GM12878 (cell line): ENCODE results near the gene POU2F3. TPM values are rescaled to one million over a fixed set of nuclear protein-coding genes. Genes with fewer than 3 reads are reported as not detected.

Experiments used
- ATAC-seq: fragments of 200-7000 bp; cut with Tn5 transposase; 3 replicates; pipeline ENCODE4 v1.9.1; 2020; ENCODE audit warnings: mild to moderate bottlenecking, moderate library complexity
- BruUV-seq: library from RNA; stranded (reverse); fragments of 400-500 nt; replicated peaks from 2 replicates; lab custom pipeline; 2021; lab: Mats Ljungman, UMichigan
- CTCF ChIA-PET: fragments of 300-600 bp; sonication (Branson Sonifier 250); formaldehyde crosslinking; extraction: SDS; loops from one replicate; lab custom pipeline; 2021; ENCODE audit warnings: inconsistent platforms; lab: Yijun Ruan, JAX
- POLR2A ChIA-PET: fragments of 350-600 bp; formaldehyde crosslinking; extraction: SDS; loops from one replicate; lab custom pipeline; 2021; ENCODE audit warnings: inconsistent platforms; lab: Charles Lee
- RAD21 ChIA-PET: fragments of 300-600 bp; sonication (Branson Sonifier 250); formaldehyde crosslinking; loops from one replicate; lab custom pipeline; 2023; ENCODE audit warnings: antibody characterized with exemption; ENCODE audit not compliant: unreplicated experiment; lab: Charles Lee
- SMC1A ChIA-PET: fragments of 300-600 bp; sonication (Branson Sonifier 250); formaldehyde crosslinking; loops from one replicate; lab custom pipeline; 2023; ENCODE audit not compliant: unreplicated experiment, uncharacterized antibody; lab: Charles Lee
- DNase-seq: peaks from one replicate; pipeline ENCODE4 v3.0.0-alpha.2; 2011; ENCODE audit warnings: low read depth, low spot score
- FAIRE-seq: peaks from 3 replicates; lab custom pipeline; 2011; peaks lifted over from hg19 to GRCh38; lab: Jason Lieb, UNC
- H2AFZ ChIP-seq: 2 replicates; pipeline ENCODE4 v1.6.0; 2011; ENCODE audit warnings: low read depth, low read length, control low read depth; ENCODE audit not compliant: control insufficient read depth
- H3K27ac ChIP-seq: 2 replicates; pipeline ENCODE4 v1.5.1; 2011; ENCODE audit warnings: control low read depth; ENCODE audit not compliant: control insufficient read depth, insufficient read depth
- H3K27me3 ChIP-seq, 2 experiments: replicated peaks in 1 of 2; 2 replicates each; pipeline versions ENCODE4 v1.6.0 to v1.6.1; 2011; ENCODE audit warnings: low read length in 1 of 2; ENCODE audit not compliant: control insufficient read depth in 2 of 2, insufficient read depth in 2 of 2
- H3K36me3 ChIP-seq, 2 experiments: 2 replicates each; pipeline ENCODE4 v1.5.1; 2011; ENCODE audit warnings: low read length in 1 of 2; ENCODE audit not compliant: control insufficient read depth in 2 of 2, insufficient read depth in 2 of 2
- H3K4me1 ChIP-seq: 2 replicates; pipeline ENCODE4 v1.6.1; 2011; ENCODE audit warnings: mild to moderate bottlenecking, low read length, moderate library complexity, mixed read lengths; ENCODE audit not compliant: control insufficient read depth, insufficient read depth
- H3K4me2 ChIP-seq: 2 replicates; pipeline ENCODE4 v1.6.0; 2011; ENCODE audit warnings: control low read depth; ENCODE audit not compliant: control insufficient read depth, insufficient read depth
- H3K4me3 ChIP-seq: fragments of 200-600 bp; sonication (generic); 2 replicates; pipeline ENCODE4 v1.5.1; 2016
- H3K79me2 ChIP-seq: 2 replicates; pipeline ENCODE4 v1.6.0; 2011; ENCODE audit warnings: low read length; ENCODE audit not compliant: control insufficient read depth, insufficient read depth
- H3K9ac ChIP-seq: 2 replicates; pipeline ENCODE4 v1.8.0; 2011; ENCODE audit warnings: low read length, control low read depth, mixed read lengths; ENCODE audit not compliant: control insufficient read depth, insufficient read depth
- H3K9me3 ChIP-seq: replicated peaks from 3 replicates; pipeline ENCODE4 v1.5.1; 2011; ENCODE audit warnings: mild to moderate bottlenecking, low read length; ENCODE audit not compliant: control insufficient read depth, insufficient read depth
- H4K20me1 ChIP-seq: 2 replicates; pipeline ENCODE4 v1.6.0; 2011; ENCODE audit not compliant: control insufficient read depth, insufficient read depth
- ATF7 ChIP-seq: fragments of 450-650 bp; IDR thresholded peaks from 2 replicates; pipeline ENCODE4 v1.6.1; 2016; ENCODE audit warnings: low read depth, mild to moderate bottlenecking
- BCL3 ChIP-seq: IDR thresholded peaks from 2 replicates; pipeline ENCODE4 v1.6.1; 2011; ENCODE audit warnings: borderline replicate concordance, low read depth, mild to moderate bottlenecking, moderate library complexity, low read length; ENCODE audit not compliant: insufficient read depth, poor library complexity, severe bottlenecking
- BRCA1 ChIP-seq: IDR thresholded peaks from 2 replicates; pipeline ENCODE4 v1.6.1; 2011; ENCODE audit warnings: low read depth, low read length, improper control_type of control experiment
- RELA ChIP-seq: fragments of 450-650 bp; IDR thresholded peaks from 2 replicates; pipeline ENCODE4 v1.8.0; 2014; ENCODE audit warnings: borderline replicate concordance; ENCODE audit not compliant: partially characterized antibody
- ZNF384 ChIP-seq: IDR thresholded peaks from 2 replicates; pipeline ENCODE4 v1.6.1; 2012; ENCODE audit warnings: low read depth, mild to moderate bottlenecking, low read length, improper control_type of control experiment, borderline replicate concordance
- WGBS: methylation state at CpG from one replicate; pipeline ENCODE4 v1.1.6; 2016; ENCODE audit warnings: low lambda C conversion rate; ENCODE audit not compliant: insufficient replicate concordance, insufficient coverage; ENCODE audit errors: missing lambda C conversion rate; 5-methylcytosine and 5-hydroxymethylcytosine counted together
- in situ Hi-C: fragments of 300-500 bp; cut with MboI; formaldehyde crosslinking; loops from 9 replicates; pipeline ENCODE4 v1.14.3; 2018; ENCODE audit warnings: mixed read lengths
- intact Hi-C: fragments of 100-400 bp; cut with micrococcal nuclease; formaldehyde crosslinking; loops from one replicate; pipeline ENCODE4 v1.14.2; 2022; ENCODE audit not compliant: unreplicated experiment
- polyA plus RNA-seq, 11 experiments: library from polyadenylated mRNA; depleted of rRNA in 4 of 11; unstranded in 6 of 11; stranded (reverse) in 5 of 11; fragments of >200 nt; fragmentation: Nextera tagmentation in 4 of 11; fragmentation: Illumina TruSeq in 1 of 11; extraction: Ambion mirVana in 4 of 11; extraction: Trizol in 1 of 11; gene quantifications; 1 replicate in 1 of 11; 2 replicates in 10 of 11; pipeline versions ENCODE4 v1.2.1 to v1.2.3, GENCODE V29; 2011 to 2016; ENCODE audit warnings: inconsistent platforms in 2 of 11, missing spikeins in 2 of 11, low read depth in 1 of 11
- total RNA-seq, 4 experiments: library from RNA; depleted of rRNA in 3 of 4; stranded (reverse); fragments of >200 nt in 3 of 4; fragmentation: Illumina TruSeq in 1 of 4; extraction: Trizol in 1 of 4; gene quantifications; 2 replicates each; pipeline versions ENCODE4 v1.2.1 to v1.2.3, GENCODE V29; 2013 to 2021

Gene POU2F3
- total and polyA plus RNA-seq, 10 of the 15 experiments (the other 5 are each of a cell fraction or from before 2014, with no cell fraction given), result 0.09 to 4.4 (median 0.33) TPM

- CTCF ChIA-PET, result interaction anchor here (1.0 to 19.8 kb wide), 3 partner anchors 30 to 74 kb away, joined by 3 to 783 read pairs (median 296); partner anchors contain the start of gene POU2F3
- ATAC-seq (no peak), DNase-seq (no peak), FAIRE-seq (no peak)
- TF ChIP-seq BCL3 (no peak), BRCA1 (no peak), ATF7 (no peak), ZNF384 (no peak), RELA (no peak)
- intact Hi-C loops, result no loop called here
- no peak overlapping the region for H3K4me2 ChIP-seq
- H4K20me1 ChIP-seq, result no peaks in the 10 kb centered on the region
- H3K9ac ChIP-seq, result no peak overlapping the region
- RAD21 ChIA-PET, result interaction anchor here (0.7 to 10.3 kb wide), 2 partner anchors 38 to 71 kb away, joined by 4 to 348 read pairs; partner anchors contain the start of gene POU2F3
- 43% methylated on average over 12 of the region's 12 CpGs for WGBS
- H3K27me3 ChIP-seq, result peaks cover 0 to 3% of the 10 kb centered on the region in 2 experiments; a peak in 1 of 4 replicates
- no peaks in the 10 kb centered on the region for H3K36me3 ChIP-seq
- H2AFZ ChIP-seq, result peak overlapping the region; percentile 8; the same call in 1 of the 2 replicates
- BruUV-seq, result no TSS peak
- H3K4me3 ChIP-seq, result no peak overlapping the region
- no peaks in the 10 kb centered on the region for H3K9me3 ChIP-seq
- no peaks in the 10 kb centered on the region for H3K79me2 ChIP-seq
- SMC1A ChIA-PET, result interaction anchor here (0.6 to 13.1 kb wide), 3 partner anchors 8 to 71 kb away, joined by 5 to 372 read pairs (median 15); partner anchors contain the start of genes POU2F3 and TLCD5
- POLR2A ChIA-PET, result no interaction called here
- H3K4me1 ChIP-seq, result peaks cover 7% of the 10 kb centered on the region
- no peak overlapping the region for H3K27ac ChIP-seq
- in situ Hi-C loops, result no loop called here
Observed at GRCh38 chr11:120305286-120305685, 65.3 kb downstream of the POU2F3 start.
